Sigmoid colon (tissue), 4 donors: ENCODE results near the gene SCLY.

Source experiments
- EP300 ChIP-seq, 4 donors: sonication (generic); formaldehyde crosslinking; IDR thresholded peaks; one replicate each; pipeline ENCODE4 v1.6.1; 2017; ENCODE audit warnings: antibody characterized with exemption in 4 of 4
- TF ChIP-seq, protein P1 (sequence below), 4 experiments: fragments of 450-650 bp in 3 of 4; fragments of 200-600 bp in 1 of 4; IDR thresholded peaks; one replicate each; pipeline ENCODE4 v1.5.1; 2016 to 2019; ENCODE audit warnings: antibody characterized with exemption in 4 of 4, mild to moderate bottlenecking in 3 of 4, moderate library complexity in 2 of 4

DNA sequence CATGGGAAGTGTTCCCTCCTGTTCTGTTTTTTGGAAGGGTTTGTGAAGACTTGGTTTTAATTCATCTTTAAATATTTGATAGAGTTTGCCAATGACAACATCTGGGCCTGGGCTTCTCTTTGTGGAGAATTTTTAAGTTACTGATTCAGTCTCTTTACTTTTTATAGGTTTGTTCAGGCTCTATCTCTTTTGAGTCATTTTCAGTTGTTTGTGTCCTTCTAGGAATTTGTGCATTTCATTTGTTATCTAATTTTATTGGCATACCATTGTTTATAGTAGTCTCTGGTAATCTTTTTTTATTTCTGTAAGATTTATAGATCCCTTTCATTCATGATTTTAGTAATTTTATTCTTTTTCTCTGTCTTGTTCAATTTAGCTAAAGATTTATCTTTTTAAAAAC, 14.6 kb downstream of the SCLY start:
- TF ChIP-seq, protein P1, sequence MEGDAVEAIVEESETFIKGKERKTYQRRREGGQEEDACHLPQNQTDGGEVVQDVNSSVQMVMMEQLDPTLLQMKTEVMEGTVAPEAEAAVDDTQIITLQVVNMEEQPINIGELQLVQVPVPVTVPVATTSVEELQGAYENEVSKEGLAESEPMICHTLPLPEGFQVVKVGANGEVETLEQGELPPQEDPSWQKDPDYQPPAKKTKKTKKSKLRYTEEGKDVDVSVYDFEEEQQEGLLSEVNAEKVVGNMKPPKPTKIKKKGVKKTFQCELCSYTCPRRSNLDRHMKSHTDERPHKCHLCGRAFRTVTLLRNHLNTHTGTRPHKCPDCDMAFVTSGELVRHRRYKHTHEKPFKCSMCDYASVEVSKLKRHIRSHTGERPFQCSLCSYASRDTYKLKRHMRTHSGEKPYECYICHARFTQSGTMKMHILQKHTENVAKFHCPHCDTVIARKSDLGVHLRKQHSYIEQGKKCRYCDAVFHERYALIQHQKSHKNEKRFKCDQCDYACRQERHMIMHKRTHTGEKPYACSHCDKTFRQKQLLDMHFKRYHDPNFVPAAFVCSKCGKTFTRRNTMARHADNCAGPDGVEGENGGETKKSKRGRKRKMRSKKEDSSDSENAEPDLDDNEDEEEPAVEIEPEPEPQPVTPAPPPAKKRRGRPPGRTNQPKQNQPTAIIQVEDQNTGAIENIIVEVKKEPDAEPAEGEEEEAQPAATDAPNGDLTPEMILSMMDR (IDR thresholded peaks at IDR 0.05) = no peak
- no peak for TF ChIP-seq EP300 (IDR thresholded peaks at IDR 0.05)
